Measurements from ENCODE around the gene PLXNA4. TPM values are rescaled to one million over a fixed set of nuclear protein-coding genes. Genes with fewer than 3 reads are reported as not detected.
A peak's percentile ranks its signal among the peaks of the same experiment; 100 is the strongest.

PLXNA4 gene
- total RNA-seq, 2 donors from 2014 or later, result 12.2 to 27.7 TPM

DNA sequence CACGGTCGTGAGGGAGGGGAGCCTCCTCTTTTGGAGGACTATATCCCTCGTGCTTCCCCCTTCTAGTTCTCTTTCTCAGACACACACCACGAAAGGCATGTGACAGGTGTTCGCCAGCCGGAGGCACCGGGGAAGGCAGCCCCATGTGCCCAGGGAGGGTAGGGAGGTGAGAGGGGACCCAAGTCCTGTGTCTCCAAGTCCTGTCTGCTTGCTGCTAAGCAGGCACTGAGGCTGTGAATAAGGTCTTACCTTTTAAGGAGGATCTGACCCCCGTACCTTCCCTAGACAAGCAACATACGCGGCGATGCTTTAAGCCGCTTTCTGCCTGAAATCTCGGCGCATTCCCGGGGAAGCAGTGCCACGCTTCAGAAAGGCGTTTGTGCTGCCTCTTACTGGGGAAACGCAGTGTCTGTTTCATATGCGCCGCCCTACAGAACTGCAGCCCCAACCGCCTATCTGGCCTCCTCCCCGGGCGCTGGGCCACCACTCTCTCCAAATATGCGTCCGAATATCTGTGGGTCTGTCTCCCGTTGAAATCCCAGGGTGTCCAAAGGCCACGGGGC is 770 bp downstream of the PLXNA4 start:
- TF ChIP-seq, protein P1, sequence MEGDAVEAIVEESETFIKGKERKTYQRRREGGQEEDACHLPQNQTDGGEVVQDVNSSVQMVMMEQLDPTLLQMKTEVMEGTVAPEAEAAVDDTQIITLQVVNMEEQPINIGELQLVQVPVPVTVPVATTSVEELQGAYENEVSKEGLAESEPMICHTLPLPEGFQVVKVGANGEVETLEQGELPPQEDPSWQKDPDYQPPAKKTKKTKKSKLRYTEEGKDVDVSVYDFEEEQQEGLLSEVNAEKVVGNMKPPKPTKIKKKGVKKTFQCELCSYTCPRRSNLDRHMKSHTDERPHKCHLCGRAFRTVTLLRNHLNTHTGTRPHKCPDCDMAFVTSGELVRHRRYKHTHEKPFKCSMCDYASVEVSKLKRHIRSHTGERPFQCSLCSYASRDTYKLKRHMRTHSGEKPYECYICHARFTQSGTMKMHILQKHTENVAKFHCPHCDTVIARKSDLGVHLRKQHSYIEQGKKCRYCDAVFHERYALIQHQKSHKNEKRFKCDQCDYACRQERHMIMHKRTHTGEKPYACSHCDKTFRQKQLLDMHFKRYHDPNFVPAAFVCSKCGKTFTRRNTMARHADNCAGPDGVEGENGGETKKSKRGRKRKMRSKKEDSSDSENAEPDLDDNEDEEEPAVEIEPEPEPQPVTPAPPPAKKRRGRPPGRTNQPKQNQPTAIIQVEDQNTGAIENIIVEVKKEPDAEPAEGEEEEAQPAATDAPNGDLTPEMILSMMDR (IDR thresholded peaks at IDR 0.05), result no peak
- DNase-seq (ENCODE audit: low spot score), result no peak
- Histone ChIP-seq H3K4me1 (ENCODE audit: control insufficient read depth in 1 of 2, low read depth in 2 of 2) (peaks cover 4 to 38% of the 10 kb centered on the region in 2 donors), H3K9me3 (no peaks in the 10 kb centered on the region), H3K36me3 (no peaks in the 10 kb centered on the region), H3K27me3 (replicated peaks; ENCODE audit: insufficient read depth) (no peaks in the 10 kb centered on the region), H3K27ac (no peak overlapping the region), H3K4me3 (peak overlapping the region; percentile 81)
- ATAC-seq (ENCODE audit: insufficient number of reproducible peaks, low FRiP score, low read depth), result no peak

DNA sequence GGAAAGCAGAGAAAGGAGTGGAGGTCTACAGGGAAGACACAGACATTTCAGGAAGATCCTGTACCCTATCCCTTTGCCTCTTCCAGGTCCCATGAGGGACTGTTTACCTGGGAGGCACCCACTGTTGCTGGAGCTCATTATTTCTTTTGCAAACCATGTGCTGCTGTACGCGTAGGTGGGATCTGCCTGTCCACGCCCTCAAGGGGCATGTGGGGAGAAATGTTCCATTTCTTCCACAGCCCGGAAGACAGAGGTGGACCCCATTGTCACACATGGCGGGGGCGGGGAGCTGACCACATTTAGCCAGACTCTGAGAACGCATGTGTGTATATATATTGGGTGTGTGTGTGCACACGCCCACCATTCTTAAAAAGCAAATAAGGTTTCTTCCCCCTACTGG is 2.0 kb downstream of the PLXNA4 start:
- Histone ChIP-seq H3K9me3 (no peaks in the 10 kb centered on the region), H3K27me3 (replicated peaks; ENCODE audit: insufficient read depth) (no peaks in the 10 kb centered on the region), H3K4me1 (ENCODE audit: control insufficient read depth in 1 of 2, low read depth in 2 of 2) (peaks cover 4 to 38% of the 10 kb centered on the region in 2 donors), H3K36me3 (no peaks in the 10 kb centered on the region), H3K4me3 (peak overlapping the region; percentile 81), H3K27ac (no peak overlapping the region)
- no peak for DNase-seq (ENCODE audit: low spot score)
- TF ChIP-seq, protein P1 (IDR thresholded peaks at IDR 0.05), result no peak
- ATAC-seq (ENCODE audit: insufficient number of reproducible peaks, low FRiP score, low read depth), result no peak

DNA sequence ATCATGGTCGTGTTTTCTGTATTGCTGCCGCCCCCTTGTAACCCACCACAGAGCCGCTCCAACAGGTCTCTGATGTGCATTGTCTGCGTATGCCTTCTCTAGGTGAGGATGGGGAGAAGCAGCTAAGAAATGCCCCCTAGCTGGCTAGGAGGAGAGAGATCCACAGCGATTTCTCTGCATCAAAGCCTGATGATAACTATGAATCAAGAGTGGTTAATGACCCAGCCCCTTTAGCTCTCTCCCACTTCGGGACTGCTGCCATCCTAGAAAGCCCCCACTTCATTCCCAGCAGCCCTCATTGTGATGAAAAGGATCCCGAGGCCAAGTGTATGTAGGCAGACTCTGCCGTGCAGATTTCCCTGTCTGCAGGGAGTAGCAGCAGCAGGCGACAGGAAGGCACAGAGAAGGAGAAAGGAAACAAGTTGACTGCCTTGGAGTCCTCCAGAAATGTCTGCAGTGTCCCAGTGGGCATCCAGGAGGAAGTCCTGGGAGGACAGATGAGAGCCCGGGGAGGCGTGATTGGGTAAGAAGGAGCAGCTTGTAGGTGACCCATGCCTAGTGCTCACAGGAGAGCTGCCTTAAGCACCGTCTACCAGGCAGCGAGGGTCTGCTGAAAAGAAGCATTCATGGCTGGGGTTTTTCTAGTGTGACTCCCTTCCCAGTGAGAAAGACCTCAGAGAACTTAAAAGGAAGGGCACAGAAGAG is 2.9 kb downstream of the PLXNA4 start:
- H3K4me3 ChIP-seq, result no peak overlapping the region
- DNase-seq (ENCODE audit: low spot score), result no peak

DNA sequence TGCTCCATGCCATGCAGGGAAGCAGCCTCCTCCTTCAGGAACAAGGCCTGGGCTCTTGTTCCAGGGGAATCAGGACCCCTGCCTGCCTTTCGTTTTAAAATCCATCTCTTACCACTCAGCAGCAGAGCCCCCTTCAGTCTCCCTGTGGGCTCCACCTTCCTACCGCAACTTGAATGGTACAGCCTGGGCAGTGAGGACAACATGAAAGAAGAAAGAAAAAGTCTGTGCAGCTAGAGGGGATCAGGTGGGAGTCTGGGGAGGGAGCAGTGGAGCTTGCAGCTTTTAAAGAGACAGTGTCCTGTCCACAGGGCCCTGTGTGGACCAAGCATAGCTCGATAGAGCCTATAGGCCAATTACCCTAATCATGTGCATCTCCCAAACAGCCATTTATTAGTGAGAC is 3.7 kb downstream of the PLXNA4 start:
- TF ChIP-seq, protein P1 (IDR thresholded peaks at IDR 0.05), result no peak
- Histone ChIP-seq H3K4me3 (no peak overlapping the region), H3K27me3 (replicated peaks; ENCODE audit: insufficient read depth) (no peaks in the 10 kb centered on the region)

More for the DNA sequence above, 2.9 kb downstream of the PLXNA4 start:
- Histone ChIP-seq H3K9me3 (no peaks in the 10 kb centered on the region), H3K27me3 (replicated peaks; ENCODE audit: insufficient read depth) (no peaks in the 10 kb centered on the region), H3K27ac (no peak overlapping the region), H3K36me3 (no peaks in the 10 kb centered on the region), H3K4me1 (ENCODE audit: control insufficient read depth in 1 of 2, low read depth in 2 of 2) (peaks cover 4 to 38% of the 10 kb centered on the region in 2 donors)
- TF ChIP-seq, protein P1 (IDR thresholded peaks at IDR 0.05), result no peak
- no peak for ATAC-seq (ENCODE audit: insufficient number of reproducible peaks, low FRiP score, low read depth)

DNA sequence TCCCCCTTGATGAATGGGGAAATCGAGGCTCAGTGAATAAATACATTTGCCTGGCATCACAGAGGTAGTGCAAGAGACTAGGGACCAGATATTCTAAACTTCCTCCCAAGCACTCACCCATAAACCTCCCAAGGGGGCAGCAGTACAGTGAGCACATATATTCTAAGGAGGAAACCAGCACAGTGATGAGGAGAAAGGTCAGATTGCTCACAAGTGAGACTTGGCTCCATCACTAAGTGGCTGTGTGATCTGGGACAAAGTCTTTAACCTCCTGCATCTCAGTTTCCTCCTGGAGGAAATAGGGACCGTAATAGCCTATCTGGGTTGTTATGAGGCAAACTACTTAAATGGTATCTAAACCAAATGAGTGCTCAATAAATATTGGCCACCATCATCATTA is 4.3 kb downstream of the PLXNA4 start:
- ATAC-seq (ENCODE audit: insufficient number of reproducible peaks, low FRiP score, low read depth), result no peak
- no peaks in the 10 kb centered on the region for H3K27me3 ChIP-seq (replicated peaks; ENCODE audit: insufficient read depth)
- TF ChIP-seq, protein P1 (IDR thresholded peaks at IDR 0.05), result no peak
- no peak overlapping the region for H3K27ac ChIP-seq
- no peak overlapping the region for H3K4me3 ChIP-seq
- peaks cover 4 to 33% of the 10 kb centered on the region in 2 donors for H3K4me1 ChIP-seq (ENCODE audit: control insufficient read depth in 1 of 2, low read depth in 2 of 2)
- no peaks in the 10 kb centered on the region for H3K9me3 ChIP-seq
- DNase-seq (ENCODE audit: low spot score), result no peak
- H3K36me3 ChIP-seq, result no peaks in the 10 kb centered on the region

More for the DNA sequence above, 3.7 kb downstream of the PLXNA4 start:
- Histone ChIP-seq H3K9me3 (no peaks in the 10 kb centered on the region), H3K36me3 (no peaks in the 10 kb centered on the region), H3K4me1 (ENCODE audit: control insufficient read depth in 1 of 2, low read depth in 2 of 2) (peaks cover 4 to 33% of the 10 kb centered on the region in 2 donors), H3K27ac (no peak overlapping the region)
- DNase-seq (ENCODE audit: low spot score) (no peak), ATAC-seq (ENCODE audit: insufficient number of reproducible peaks, low FRiP score, low read depth) (no peak)

All from thoracic aorta (tissue), 2 donors.